Panc1 (cell line): Measurements from ENCODE around the gene DHRSX. TPM values are rescaled to one million over a fixed set of nuclear protein-coding genes. Genes with fewer than 3 reads are reported as not detected.

Experiments used
- ATAC-seq: fragments of 200-7000 bp; cut with Tn5 transposase; 2 replicates; pipeline ENCODE4 v1.9.1; 2020; ENCODE audit warnings: mild to moderate bottlenecking, moderate library complexity
- BruUV-seq: library from RNA; stranded (reverse); fragments of 400-500 nt; replicated peaks from 2 replicates; lab custom pipeline; 2021; lab: Mats Ljungman, UMichigan
- CTCF ChIA-PET: fragments of 300-600 bp; sonication (Branson Sonifier 250); formaldehyde crosslinking; loops from one replicate; lab custom pipeline; 2022; ENCODE audit warnings: antibody characterized with exemption; lab: Charles Lee
- POLR2A ChIA-PET: fragments of 300-600 bp; sonication (Branson Sonifier 250); formaldehyde crosslinking; loops from one replicate; lab custom pipeline; 2022; ENCODE audit warnings: antibody characterized with exemption; lab: Charles Lee
- DNase-seq: peaks from one replicate; pipeline ENCODE4 v3.0.0-alpha.2; 2010; ENCODE audit warnings: low read depth, low spot score
- H3K27ac ChIP-seq: 2 replicates; pipeline ENCODE4 v1.5.1; 2011; ENCODE audit warnings: mild to moderate bottlenecking, low read length, inconsistent platforms
- H3K27me3 ChIP-seq: fragments of 200-500 bp; sonication (Bioruptor generic); 2 replicates; pipeline ENCODE4 v1.6.0; 2014; ENCODE audit warnings: low read length, inconsistent platforms; ENCODE audit not compliant: control insufficient read depth, insufficient read depth
- H3K36me3 ChIP-seq: fragments of 200-500 bp; sonication (Bioruptor generic); 2 replicates; pipeline ENCODE4 v1.5.1; 2014; ENCODE audit warnings: inconsistent platforms, mild to moderate bottlenecking, low read length, moderate library complexity; ENCODE audit not compliant: control insufficient read depth, insufficient read depth
- H3K4me1 ChIP-seq: 2 replicates; pipeline ENCODE4 v1.5.1; 2011; ENCODE audit warnings: inconsistent platforms, mild to moderate bottlenecking, low read length, moderate library complexity; ENCODE audit not compliant: control insufficient read depth, insufficient read depth
- H3K4me3 ChIP-seq, 2 experiments: 2 replicates each; pipeline ENCODE4 v1.5.1; 2011 to 2012; ENCODE audit warnings: low read depth in 2 of 2, low read length in 2 of 2, mild to moderate bottlenecking in 2 of 2, inconsistent platforms in 1 of 2, moderate library complexity in 1 of 2
- H3K9me3 ChIP-seq: fragments of 200-500 bp; sonication (Bioruptor generic); 2 replicates; pipeline ENCODE4 v1.5.1; 2014; ENCODE audit warnings: low read depth, mild to moderate bottlenecking, inconsistent platforms, low read length, moderate library complexity; ENCODE audit not compliant: control insufficient read depth, insufficient read depth
- CTCF ChIP-seq: fragments of 450-650 bp; IDR thresholded peaks from 2 replicates; pipeline ENCODE4 v1.5.1; 2017; ENCODE audit warnings: mild to moderate bottlenecking
- POLR2AphosphoS5 ChIP-seq: IDR thresholded peaks from 2 replicates; pipeline ENCODE4 v1.6.1; 2012; ENCODE audit warnings: mild to moderate bottlenecking, low read depth, low read length, moderate library complexity
- REST ChIP-seq, 2 experiments: IDR thresholded peaks; 2 replicates each; pipeline ENCODE4 v1.6.1; 2011 to 2012; ENCODE audit warnings: low read depth in 2 of 2, control low read depth in 1 of 2, low read length in 1 of 2, mild to moderate bottlenecking in 1 of 2, moderate library complexity in 1 of 2; ENCODE audit not compliant: insufficient read depth in 1 of 2
- SIN3A ChIP-seq: IDR thresholded peaks from 2 replicates; pipeline ENCODE4 v1.6.1; 2012; ENCODE audit warnings: low read depth, mild to moderate bottlenecking, low read length, moderate library complexity, borderline replicate concordance; ENCODE audit not compliant: insufficient read depth
- TCF7L2 ChIP-seq: IDR thresholded peaks from 2 replicates; pipeline ENCODE4 v1.6.1; 2011; ENCODE audit warnings: mild to moderate bottlenecking, low read depth, low read length, inconsistent platforms
- in situ Hi-C: cut with HindIII; loops from 2 replicates; pipeline ENCODE4 v1.10.0; 2016; ENCODE audit warnings: low sequenced_read_pairs, low pct_unique_long_range_greater_than_20kb
- intact Hi-C: fragments of 100-400 bp; cut with micrococcal nuclease; formaldehyde crosslinking; loops from one replicate; pipeline ENCODE4 v1.10.0; 2022; ENCODE audit not compliant: unreplicated experiment
- total RNA-seq: library from RNA; stranded (reverse); gene quantifications from one replicate; pipeline ENCODE4 v1.2.1, GENCODE V29; 2021; ENCODE audit not compliant: unreplicated experiment

The DHRSX gene
- total RNA-seq, 1 experiment from 2014 or later, result 20.1 TPM

- H3K4me1 ChIP-seq, result no peaks in the 10 kb centered on the region
- in situ Hi-C loops (no loop called here), intact Hi-C loops (no loop called here)
- POLR2A ChIA-PET, result no interaction called here
- H3K4me3 ChIP-seq, result no peak overlapping the region
- ATAC-seq (no peak), DNase-seq (no peak)
- H3K27ac ChIP-seq, result no peak overlapping the region
- CTCF ChIA-PET, result no interaction called here
- no TSS peak for BruUV-seq
- no peaks in the 10 kb centered on the region for H3K9me3 ChIP-seq
- H3K27me3 ChIP-seq, result no peaks in the 10 kb centered on the region
- TF ChIP-seq CTCF (no peak), REST (IDR thresholded peaks at IDR 0.05; ENCODE audit: insufficient read depth in 1 of 2, low read depth in 2 of 2, low read length in 1 of 2) (no peak), POLR2AphosphoS5 (no peak), TCF7L2 (no peak), SIN3A (no peak)
- no peaks in the 10 kb centered on the region for H3K36me3 ChIP-seq
Measured at GRCh38 chrX:2511326-2511725, 10.6 kb upstream of the DHRSX start.

- no peaks in the 10 kb centered on the region for H3K4me1 ChIP-seq
- TF ChIP-seq REST (IDR thresholded peaks at IDR 0.05; ENCODE audit: insufficient read depth in 1 of 2, low read depth in 2 of 2, low read length in 1 of 2) (no peak), POLR2AphosphoS5 (no peak), SIN3A (no peak), CTCF (no peak), TCF7L2 (no peak)
- H3K9me3 ChIP-seq, result no peaks in the 10 kb centered on the region
- no peak overlapping the region for H3K27ac ChIP-seq
- ATAC-seq (no peak), DNase-seq (no peak)
- H3K36me3 ChIP-seq, result no peaks in the 10 kb centered on the region
- no peaks in the 10 kb centered on the region for H3K27me3 ChIP-seq
- in situ Hi-C loops (no loop called here), intact Hi-C loops (no loop called here)
- POLR2A ChIA-PET, result no interaction called here
- CTCF ChIA-PET, result no interaction called here
- no TSS peak for BruUV-seq
- no peak overlapping the region for H3K4me3 ChIP-seq
Measured at GRCh38 chrX:2508648-2509335, 8.0 kb upstream of the DHRSX start.
